PFSK-1 (cell line): Measurements from ENCODE around the gene FATE1.

Experiments
- FOXP2 ChIP-seq: optimal IDR thresholded peaks from 2 replicates; pipeline ENCODE3; 2011; ENCODE audit warnings: borderline replicate concordance, control low read depth, inconsistent platforms; ENCODE audit not compliant: insufficient read depth; ENCODE audit errors: extremely low read length, extremely low read depth
- POLR2AphosphoS5 ChIP-seq: IDR thresholded peaks from 2 replicates; pipeline ENCODE4 v1.6.1; 2012; ENCODE audit warnings: low read depth, mild to moderate bottlenecking, control low read depth, low read length, moderate library complexity
- SIN3A ChIP-seq: IDR thresholded peaks from 2 replicates; pipeline ENCODE4 v1.6.1; 2012; ENCODE audit warnings: mild to moderate bottlenecking, low read length, moderate library complexity, borderline replicate concordance; ENCODE audit not compliant: insufficient read depth
- TAF1 ChIP-seq: IDR thresholded peaks from 2 replicates; pipeline ENCODE4 v1.6.1; 2012; ENCODE audit warnings: low read length, control low read depth, borderline replicate concordance; ENCODE audit not compliant: insufficient read depth
- TF ChIP-seq, protein P1 (sequence below), 2 experiments: IDR thresholded peaks; 2 replicates each; pipeline versions ENCODE4 v1.6.1 to v1.8.0; 2011 to 2012; ENCODE audit warnings: low read depth in 2 of 2, low read length in 2 of 2, control low read depth in 1 of 2, inconsistent platforms in 1 of 2, mild to moderate bottlenecking in 1 of 2, moderate library complexity in 1 of 2; ENCODE audit not compliant: insufficient read depth in 1 of 2

DNA sequence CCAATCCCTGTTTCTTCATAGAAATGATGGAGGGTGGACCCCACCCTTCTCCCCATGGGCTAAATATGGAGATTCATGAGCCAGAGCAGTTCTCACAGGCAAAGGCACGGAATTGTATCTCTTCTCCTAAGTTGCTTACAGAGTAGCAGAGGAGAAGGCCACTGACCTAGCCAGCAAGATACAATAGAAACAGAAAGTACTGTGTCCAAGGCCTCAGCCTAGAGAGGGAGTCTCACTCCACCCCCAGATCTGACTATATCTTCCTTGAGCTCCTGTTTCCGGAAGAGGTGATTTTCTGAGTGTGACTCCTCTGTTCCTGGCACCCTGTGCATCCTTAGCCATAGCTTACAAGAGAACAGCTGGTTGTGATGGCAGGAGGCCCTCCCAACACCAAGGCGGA lies at the start of gene FATE1:
- no peak for TF ChIP-seq TAF1
- no peak for TF ChIP-seq SIN3A
- TF ChIP-seq, protein P1, sequence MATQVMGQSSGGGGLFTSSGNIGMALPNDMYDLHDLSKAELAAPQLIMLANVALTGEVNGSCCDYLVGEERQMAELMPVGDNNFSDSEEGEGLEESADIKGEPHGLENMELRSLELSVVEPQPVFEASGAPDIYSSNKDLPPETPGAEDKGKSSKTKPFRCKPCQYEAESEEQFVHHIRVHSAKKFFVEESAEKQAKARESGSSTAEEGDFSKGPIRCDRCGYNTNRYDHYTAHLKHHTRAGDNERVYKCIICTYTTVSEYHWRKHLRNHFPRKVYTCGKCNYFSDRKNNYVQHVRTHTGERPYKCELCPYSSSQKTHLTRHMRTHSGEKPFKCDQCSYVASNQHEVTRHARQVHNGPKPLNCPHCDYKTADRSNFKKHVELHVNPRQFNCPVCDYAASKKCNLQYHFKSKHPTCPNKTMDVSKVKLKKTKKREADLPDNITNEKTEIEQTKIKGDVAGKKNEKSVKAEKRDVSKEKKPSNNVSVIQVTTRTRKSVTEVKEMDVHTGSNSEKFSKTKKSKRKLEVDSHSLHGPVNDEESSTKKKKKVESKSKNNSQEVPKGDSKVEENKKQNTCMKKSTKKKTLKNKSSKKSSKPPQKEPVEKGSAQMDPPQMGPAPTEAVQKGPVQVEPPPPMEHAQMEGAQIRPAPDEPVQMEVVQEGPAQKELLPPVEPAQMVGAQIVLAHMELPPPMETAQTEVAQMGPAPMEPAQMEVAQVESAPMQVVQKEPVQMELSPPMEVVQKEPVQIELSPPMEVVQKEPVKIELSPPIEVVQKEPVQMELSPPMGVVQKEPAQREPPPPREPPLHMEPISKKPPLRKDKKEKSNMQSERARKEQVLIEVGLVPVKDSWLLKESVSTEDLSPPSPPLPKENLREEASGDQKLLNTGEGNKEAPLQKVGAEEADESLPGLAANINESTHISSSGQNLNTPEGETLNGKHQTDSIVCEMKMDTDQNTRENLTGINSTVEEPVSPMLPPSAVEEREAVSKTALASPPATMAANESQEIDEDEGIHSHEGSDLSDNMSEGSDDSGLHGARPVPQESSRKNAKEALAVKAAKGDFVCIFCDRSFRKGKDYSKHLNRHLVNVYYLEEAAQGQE (IDR thresholded peaks at IDR 0.05; ENCODE audit: insufficient read depth in 1 of 2, low read depth in 2 of 2, low read length in 2 of 2), result no peak
- TF ChIP-seq POLR2AphosphoS5, result no peak
- no peak for TF ChIP-seq FOXP2
